Ishikawa (cell line): Measurements from ENCODE around the gene ZNF808.

Experiments
- CEBPB ChIP-seq: IDR thresholded peaks from 2 replicates; pipeline ENCODE4 v1.6.1; 2012
- CREB1 ChIP-seq: IDR thresholded peaks from 2 replicates; pipeline ENCODE4 v1.6.1; 2012; ENCODE audit warnings: low read depth
- EGR1 ChIP-seq: IDR thresholded peaks from 2 replicates; pipeline ENCODE4 v1.6.1; 2012
- EP300 ChIP-seq: IDR thresholded peaks from 2 replicates; pipeline ENCODE4 v1.6.1; 2012; ENCODE audit warnings: borderline replicate concordance
- FOXM1 ChIP-seq: IDR thresholded peaks from 2 replicates; pipeline ENCODE4 v1.6.1; 2012; ENCODE audit warnings: low read depth, borderline replicate concordance
- NFIC ChIP-seq: IDR thresholded peaks from 2 replicates; pipeline ENCODE4 v1.6.1; 2012
- RAD21 ChIP-seq: IDR thresholded peaks from 2 replicates; pipeline ENCODE4 v1.6.1; 2012; ENCODE audit warnings: low read depth
- TAF1 ChIP-seq: IDR thresholded peaks from 2 replicates; pipeline ENCODE4 v1.6.1; 2012; ENCODE audit warnings: low read depth, mild to moderate bottlenecking
- TCF12 ChIP-seq: IDR thresholded peaks from 2 replicates; pipeline ENCODE4 v1.6.1; 2012; ENCODE audit warnings: low read depth
- TEAD4 ChIP-seq: IDR thresholded peaks from 2 replicates; pipeline ENCODE4 v1.6.1; 2012
- YY1 ChIP-seq: IDR thresholded peaks from 2 replicates; pipeline ENCODE4 v1.6.1; 2012; ENCODE audit warnings: low read depth
- ZBTB7A ChIP-seq: IDR thresholded peaks from 2 replicates; pipeline ENCODE4 v1.6.1; 2012; ENCODE audit warnings: low read depth
- TF ChIP-seq, protein P1 (sequence below): IDR thresholded peaks from 2 replicates; pipeline ENCODE4 v1.6.1; 2012; ENCODE audit warnings: low read depth, mild to moderate bottlenecking
- TF ChIP-seq, protein P2 (sequence below): IDR thresholded peaks from 2 replicates; pipeline ENCODE4 v1.6.1; 2012
- TF ChIP-seq, protein P3 (sequence below): IDR thresholded peaks from 2 replicates; pipeline ENCODE4 v1.6.1; 2012

The ZNF808 gene

DNA sequence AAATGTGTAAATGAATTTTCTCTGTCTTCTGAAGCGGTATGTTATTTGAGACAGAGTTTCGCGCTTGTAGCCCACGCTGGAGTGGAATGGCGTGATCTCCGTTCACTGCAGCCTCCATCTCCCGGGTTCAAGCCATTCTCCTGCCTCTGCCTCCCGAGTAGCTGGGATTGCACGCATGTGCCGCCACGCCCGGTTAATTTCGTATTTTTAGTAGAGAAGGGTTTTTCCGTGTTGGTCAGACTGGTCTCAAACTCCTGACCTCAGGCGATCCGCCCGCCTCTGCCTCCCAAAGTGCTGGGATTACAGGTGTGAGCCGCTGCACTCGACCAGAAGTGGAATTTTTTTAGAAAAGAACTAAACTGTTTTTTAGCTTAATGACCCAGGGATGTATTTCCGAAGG, 3.4 kb upstream of the ZNF808 start:
- TF ChIP-seq, protein P1, sequence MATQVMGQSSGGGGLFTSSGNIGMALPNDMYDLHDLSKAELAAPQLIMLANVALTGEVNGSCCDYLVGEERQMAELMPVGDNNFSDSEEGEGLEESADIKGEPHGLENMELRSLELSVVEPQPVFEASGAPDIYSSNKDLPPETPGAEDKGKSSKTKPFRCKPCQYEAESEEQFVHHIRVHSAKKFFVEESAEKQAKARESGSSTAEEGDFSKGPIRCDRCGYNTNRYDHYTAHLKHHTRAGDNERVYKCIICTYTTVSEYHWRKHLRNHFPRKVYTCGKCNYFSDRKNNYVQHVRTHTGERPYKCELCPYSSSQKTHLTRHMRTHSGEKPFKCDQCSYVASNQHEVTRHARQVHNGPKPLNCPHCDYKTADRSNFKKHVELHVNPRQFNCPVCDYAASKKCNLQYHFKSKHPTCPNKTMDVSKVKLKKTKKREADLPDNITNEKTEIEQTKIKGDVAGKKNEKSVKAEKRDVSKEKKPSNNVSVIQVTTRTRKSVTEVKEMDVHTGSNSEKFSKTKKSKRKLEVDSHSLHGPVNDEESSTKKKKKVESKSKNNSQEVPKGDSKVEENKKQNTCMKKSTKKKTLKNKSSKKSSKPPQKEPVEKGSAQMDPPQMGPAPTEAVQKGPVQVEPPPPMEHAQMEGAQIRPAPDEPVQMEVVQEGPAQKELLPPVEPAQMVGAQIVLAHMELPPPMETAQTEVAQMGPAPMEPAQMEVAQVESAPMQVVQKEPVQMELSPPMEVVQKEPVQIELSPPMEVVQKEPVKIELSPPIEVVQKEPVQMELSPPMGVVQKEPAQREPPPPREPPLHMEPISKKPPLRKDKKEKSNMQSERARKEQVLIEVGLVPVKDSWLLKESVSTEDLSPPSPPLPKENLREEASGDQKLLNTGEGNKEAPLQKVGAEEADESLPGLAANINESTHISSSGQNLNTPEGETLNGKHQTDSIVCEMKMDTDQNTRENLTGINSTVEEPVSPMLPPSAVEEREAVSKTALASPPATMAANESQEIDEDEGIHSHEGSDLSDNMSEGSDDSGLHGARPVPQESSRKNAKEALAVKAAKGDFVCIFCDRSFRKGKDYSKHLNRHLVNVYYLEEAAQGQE: no peak
- no peak for TF ChIP-seq EGR1
- TF ChIP-seq, protein P2, sequence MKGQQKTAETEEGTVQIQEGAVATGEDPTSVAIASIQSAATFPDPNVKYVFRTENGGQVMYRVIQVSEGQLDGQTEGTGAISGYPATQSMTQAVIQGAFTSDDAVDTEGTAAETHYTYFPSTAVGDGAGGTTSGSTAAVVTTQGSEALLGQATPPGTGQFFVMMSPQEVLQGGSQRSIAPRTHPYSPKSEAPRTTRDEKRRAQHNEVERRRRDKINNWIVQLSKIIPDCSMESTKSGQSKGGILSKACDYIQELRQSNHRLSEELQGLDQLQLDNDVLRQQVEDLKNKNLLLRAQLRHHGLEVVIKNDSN: no peak
- TF ChIP-seq ZBTB7A: no peak
- no peak for TF ChIP-seq NFIC
- TF ChIP-seq YY1: no peak
- TF ChIP-seq RAD21: no peak
- no peak for TF ChIP-seq EP300

DNA sequence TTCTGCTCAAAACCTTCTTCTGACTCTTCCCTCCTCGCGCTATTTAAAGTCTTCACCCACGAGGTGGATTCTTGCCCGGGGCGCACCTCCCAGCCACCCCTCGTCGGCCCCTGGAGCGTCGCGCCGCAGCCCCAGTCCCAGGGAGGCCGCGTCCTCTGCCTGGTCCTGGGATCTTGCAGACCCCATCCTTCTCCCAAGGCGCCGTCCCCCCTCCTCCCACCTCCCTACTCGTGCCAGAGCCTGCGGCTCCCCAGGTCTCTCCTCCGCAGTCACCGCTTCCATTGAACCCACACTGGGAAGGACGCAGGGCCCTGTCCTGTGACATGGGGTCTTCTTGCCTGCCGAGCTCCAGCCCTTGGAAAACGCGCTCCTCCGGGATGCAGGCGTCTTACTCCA, 486 bp downstream of the ZNF808 start:
- TF ChIP-seq ZBTB7A: 0 out of 2 replicates have a peak, but pooled peaks have one; percentile 41
- TF ChIP-seq EP300: no peak
- TF ChIP-seq TEAD4: no peak
- TF ChIP-seq TCF12: no peak
- no peak for TF ChIP-seq YY1
- TF ChIP-seq FOXM1: no peak
- TF ChIP-seq, protein P2: no peak
- TF ChIP-seq RAD21: no peak

DNA sequence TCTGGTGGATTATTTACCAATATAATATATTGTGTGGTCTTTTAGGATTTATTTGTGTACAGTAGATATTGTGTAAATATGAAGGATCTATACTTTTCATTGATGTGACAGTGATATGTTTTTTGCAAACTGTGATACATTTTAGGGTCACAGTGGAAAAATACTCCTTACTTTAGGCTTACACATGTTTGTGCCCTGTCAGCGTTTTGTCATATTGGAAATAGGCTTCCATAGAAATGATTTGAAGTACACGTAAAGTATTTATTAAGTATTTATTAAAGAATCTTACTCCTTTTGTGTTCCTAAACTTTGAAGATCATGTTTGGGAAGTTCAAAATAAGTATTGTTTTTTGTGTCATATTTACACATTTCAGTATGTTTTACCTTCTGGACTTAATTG, 5.0 kb downstream of the ZNF808 start:
- TF ChIP-seq ZBTB7A (no peak), CREB1 (no peak), TEAD4 (no peak), FOXM1 (no peak), TCF12 (no peak), TAF1 (no peak), CEBPB (no peak), RAD21 (no peak)
- TF ChIP-seq, protein P2: no peak
- TF ChIP-seq, protein P1: no peak

DNA sequence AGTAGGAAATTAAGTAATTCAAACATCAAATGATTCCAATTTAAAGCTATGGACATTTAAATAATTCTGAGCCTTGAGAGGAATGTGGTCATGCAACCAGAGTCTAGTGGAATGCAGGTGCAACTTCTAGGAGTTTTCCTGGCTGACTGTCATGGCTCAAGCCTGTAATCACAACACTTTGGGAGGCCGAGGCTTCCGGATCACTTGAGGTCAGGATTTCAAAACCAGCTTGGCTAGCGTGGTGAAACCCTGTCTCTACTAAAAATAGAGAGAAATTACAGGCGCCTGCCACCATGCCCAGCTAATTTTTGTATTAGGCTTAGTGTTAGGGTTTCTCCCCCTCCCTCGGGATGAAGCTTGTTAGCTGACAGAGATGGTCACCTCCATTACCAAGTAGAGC, 6.4 kb downstream of the ZNF808 start:
- TF ChIP-seq RAD21 (no peak), EGR1 (no peak), CREB1 (no peak), TCF12 (no peak), EP300 (no peak), CEBPB (no peak), FOXM1 (no peak)
- TF ChIP-seq, protein P1: no peak
- TF ChIP-seq, protein P3, sequence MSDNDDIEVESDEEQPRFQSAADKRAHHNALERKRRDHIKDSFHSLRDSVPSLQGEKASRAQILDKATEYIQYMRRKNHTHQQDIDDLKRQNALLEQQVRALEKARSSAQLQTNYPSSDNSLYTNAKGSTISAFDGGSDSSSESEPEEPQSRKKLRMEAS: no peak

DNA sequence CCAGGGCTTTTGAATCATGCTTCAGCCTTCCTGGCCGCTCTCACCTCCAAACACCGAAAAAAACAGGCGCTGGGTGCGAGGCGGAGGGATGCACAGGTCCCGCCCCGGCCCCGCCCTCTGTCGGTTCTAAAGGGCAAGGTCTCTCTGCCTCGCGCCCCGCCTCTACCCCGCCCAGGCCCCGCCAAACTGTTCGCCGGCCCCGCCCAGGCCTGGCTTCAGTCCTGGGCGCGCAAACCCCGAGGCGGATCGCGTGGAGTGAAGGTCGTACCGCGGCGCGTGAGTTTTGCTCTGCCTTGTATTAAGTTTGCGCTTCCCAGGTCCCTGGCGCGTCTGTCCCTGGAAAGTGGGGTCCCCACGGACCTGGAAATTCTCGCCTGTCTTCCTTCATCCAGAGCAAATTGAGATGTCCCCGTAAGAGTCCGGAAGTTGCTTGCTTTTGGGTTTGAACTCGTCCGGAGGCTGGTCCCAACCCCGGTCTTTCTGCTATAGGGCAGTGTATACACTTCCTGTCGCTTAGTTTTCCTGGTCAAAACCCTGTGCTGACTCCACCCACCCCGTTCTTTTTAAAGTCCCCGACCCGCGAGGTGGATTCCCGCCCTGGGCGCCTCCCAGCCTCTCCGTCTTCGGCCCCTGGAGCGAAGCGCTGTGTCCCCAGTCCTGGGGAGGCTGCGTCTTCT, 8.4 kb downstream of the ZNF808 start:
- TF ChIP-seq RAD21: no peak
